ENCODE results near the gene DYRK4.

The DYRK4 gene

GRCh38 chr12:4564818-4565217 lies 2.8 kb downstream of the DYRK4 start:
- no peak for DNase-seq

DNA sequence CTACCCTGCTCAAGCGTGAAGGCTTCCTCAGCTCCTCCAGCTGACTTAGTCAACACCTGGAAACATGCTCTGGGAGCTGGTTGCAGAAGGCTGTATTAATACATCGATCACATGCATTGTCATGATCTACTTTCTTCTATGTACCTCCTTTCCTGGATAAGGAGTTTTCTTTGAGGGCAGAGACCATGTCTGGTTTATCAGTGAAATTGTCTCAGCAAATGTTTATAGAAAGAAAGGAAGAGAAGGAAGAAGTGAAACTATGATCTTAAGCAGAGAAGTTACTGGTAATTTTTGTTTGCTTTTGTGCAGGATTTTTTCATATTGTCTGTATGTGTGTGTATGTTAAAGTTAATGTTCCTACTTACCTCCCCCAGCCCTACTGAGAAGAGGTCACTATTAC lies 4.5 kb downstream of the DYRK4 start:
- DNase-seq: no peak

DNA sequence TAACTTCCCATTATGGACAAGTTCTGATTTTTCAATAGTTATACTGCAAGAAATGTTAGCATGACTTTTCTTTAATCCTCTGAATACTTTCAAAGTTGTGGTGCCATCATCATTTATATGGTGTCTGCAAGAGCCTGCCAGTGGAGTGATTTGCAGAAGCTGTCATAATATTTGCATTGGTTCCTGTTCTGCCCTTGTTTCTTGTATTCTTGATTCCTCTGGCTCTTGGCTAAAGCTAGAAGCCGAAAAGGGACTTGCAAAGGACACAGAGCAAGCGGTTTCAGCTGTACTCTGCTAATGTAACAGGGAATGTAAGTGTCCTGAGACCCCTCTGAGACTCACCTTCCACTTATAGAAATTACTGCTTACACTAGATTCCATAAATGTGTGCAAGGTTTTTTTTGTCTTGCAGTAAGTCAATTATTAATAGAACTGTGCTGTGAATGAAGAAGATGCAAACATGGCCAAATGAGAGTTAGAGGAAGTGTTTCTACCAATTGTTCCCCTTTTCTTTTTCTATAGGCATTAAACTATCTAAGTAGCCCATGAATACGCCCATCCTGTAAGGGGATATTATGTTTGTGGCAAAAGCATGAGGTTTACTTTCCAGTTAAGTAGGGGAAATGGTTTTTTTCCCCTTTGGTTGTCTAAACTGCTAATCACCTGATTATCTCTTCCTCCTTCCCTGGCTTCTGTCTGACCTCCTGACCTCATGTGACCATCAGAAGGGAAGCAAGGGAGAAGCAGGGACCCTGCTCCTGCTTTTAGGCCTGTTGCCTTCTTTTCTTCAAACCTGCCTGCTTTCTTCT lies 5.3 kb downstream of the DYRK4 start:
- no peak for DNase-seq

- DNase-seq: no peak
Measured at GRCh38 chr12:4569261-4569660, 7.3 kb downstream of the DYRK4 start.

DNA sequence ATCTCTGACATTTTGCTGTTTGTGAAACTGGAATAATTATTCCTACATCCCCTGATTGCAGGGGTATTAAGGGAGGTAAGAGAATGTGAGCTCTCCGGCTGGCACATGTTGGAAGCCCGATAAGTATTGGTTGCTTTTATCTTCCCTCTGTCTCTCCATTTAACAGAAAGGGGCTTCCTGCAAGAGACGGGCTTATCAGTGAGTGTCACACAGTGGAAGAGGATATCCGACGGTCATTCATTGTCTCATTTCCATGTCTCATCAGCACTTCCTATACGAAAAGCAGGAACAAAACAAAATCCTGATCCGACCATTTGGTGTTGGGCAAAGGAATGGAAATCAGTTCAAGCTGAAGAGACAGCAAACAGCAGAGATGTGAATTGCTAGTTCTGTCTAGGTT lies 10.7 kb downstream of the DYRK4 start:
- no peak for DNase-seq

DNA sequence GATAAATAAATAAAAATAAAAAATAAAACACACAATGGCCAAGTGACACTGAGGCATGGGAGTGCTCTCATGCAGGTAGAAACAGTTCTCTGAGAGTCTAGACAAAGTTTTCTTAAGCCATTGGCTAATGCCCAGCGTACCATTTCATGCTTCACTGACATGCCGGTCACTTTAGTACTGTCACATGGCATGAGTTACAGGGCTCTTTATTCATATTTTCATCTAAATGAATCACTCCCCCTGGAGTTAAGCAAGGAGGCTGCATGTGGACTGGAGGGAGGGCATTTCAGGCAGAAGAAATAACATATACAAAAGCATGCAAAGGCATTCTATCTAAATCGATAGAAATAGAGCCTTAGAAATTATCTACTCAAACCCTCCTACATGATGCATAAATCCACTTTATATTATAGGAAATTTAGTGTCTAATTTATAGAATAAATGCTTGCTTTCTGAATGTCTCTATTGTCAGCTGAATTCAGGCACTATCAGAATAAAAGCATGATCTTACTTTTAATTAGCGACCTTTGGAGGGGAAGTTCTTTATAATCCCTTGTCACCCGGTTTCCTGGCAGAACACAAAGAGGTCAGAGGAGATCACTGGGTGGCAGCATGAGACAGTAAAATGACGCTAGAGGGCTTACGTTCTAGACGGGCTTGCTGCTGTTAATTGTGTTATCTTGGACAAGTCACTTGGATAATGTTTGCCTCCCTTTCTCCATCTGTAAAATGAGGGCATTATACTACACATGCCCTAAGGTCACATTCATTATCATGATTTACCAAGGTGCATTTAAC lies 17.5 kb downstream of the DYRK4 start:
- peak; percentile 14 for DNase-seq

- DNase-seq: no peak
Measured at GRCh38 chr12:4580281-4580688, 18.3 kb downstream of the DYRK4 start.

- no peak for DNase-seq
Measured at GRCh38 chr12:4584281-4584680, 22.3 kb downstream of the DYRK4 start.

DNA sequence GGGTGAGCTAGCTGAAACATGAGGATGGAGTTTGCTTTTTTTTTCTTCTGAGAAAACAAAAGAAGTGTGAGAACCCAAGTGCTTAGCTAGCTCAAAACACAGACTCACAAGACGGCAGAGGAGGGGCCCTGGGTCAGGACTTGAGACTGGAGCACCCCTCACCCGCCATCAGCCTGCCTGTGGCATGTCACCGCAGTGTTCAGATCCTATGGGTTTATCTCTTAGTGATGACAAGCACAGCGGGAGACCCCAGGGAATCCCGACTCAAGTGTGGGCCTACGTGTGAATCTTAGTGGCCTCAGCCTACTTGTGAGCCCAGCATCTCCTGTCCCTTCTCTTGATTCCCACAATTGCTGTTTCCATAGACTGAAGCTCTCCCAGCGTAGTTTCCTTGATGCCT lies 22.9 kb downstream of the DYRK4 start:
- no peak for DNase-seq

DNA sequence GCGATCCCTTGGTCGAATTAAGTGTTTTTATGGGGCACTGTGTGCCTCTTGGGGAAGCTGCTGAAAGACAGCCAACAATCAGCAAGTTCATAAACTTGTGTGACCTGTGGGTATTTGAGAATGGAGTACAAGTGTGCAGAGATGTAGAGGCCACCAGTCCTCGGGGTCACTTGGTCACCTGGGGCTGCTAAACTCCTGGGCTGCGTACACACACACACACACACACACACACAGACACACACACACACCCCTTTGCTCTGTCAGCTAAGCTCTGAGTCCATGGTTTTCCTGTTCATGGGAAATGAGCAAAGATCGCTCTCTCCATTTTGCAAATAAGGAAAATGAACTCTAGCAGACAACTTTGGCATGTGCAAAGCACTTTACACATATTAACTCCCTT lies 24.5 kb downstream of the DYRK4 start:
- no peak for DNase-seq

DNA sequence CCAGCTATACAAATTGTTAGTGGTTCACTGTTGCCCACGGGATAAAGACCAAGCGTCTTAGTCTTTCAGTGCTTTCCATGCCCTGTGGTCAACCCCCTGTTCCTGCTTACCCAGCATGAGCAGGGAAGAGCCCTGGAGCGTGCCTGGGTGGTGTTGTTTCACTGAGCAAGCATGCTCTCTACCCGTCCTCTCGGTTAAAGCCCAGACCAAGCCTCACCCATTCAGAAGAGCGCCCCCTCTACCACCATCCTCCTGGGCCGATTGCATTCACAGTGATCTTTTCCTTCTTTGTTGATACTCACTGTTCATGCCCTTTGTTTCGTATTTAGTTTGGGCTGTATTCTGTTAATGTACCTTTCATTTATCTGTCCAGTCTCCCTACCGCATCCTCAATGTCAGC lies 25.1 kb downstream of the DYRK4 start:
- no peak for DNase-seq

DNA sequence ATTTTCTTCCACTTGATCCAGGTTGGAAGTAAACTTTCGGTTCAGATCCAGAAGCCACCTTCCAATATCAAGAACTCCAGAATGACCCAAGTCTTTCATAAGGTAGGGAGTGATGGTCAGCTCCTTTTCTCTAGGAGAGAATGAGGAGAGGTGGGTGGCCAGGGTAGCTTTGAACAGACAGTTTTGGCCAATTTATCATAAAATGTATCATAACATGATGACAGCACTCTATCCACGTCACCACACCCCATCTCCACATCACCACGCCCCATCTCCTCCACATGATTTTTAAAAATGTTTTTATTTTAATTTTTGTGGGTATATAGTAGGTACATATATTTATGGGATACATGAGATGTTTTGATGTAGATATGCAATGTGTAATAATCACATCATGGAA lies 26.9 kb downstream of the DYRK4 start:
- no peak for DNase-seq

DNA sequence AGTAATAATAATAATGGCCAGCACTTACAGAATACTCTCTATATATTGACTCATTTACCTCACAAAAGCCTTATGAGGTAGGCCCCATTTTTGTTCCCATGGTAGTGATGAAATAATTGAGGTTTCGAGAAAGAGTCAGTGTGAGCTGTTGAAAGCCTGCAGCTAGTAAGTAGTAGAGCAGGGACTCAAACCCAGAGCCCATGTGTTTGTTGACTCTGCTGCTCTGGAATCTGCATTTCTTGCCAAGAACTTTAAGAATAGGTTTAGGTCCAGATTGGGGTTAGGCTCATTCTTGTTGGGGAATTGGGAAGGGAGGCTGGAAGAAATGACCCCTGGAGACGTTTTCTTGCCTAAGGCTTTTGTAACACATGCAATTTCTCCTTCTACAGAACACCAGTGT lies 27.9 kb downstream of the DYRK4 start:
- DNase-seq: no peak

DNA sequence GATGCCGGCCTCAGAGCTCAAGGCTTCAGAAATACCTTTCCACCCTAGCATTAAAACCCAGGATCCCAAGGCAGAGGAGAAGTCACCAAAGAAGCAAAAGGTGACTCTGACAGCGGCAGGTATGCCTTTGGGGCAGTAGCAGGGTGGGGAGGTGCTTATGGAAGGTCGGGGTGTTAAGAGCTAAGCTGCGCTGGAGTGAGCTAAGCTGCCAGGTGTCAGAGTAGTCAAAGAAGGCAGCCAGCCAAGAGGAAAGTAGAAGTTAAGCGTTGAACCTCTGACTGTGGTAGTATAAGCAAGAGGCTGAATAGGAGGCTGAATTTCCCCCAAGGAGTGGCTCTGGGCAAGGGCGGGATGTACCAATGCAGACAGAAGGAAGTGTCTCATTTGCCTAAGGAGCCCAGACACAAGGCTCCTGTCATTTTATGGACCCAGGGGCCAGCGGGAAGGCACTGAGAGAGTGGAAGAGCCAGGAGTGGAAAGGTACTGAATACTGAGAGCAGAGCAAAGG lies 29.2 kb downstream of the DYRK4 start:
- no peak for DNase-seq

DNA sequence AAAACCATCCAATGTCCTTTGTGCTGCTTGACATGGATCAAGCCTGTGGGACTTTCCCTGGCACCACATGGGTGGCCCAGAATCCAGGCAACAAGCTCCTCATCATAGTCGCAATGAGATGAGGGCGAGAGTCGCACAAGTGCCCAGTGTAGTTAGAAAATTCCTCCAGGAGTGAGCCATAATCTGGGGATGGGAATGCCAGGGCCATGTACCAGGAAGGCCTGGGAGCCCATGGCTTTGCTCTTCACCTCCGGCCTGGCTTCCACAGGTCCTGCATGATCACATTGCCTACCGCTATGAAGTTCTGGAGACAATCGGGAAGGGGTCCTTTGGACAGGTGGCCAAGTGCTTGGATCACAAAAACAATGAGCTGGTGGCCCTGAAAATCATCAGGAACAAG lies 33.9 kb downstream of the DYRK4 start:
- DNase-seq: no peak

- no peak for DNase-seq
Measured at GRCh38 chr12:4603421-4603820, 41.4 kb downstream of the DYRK4 start.

GRCh38 chr12:4603946-4604345 lies 41.9 kb downstream of the DYRK4 start:
- no peak for DNase-seq

DNA sequence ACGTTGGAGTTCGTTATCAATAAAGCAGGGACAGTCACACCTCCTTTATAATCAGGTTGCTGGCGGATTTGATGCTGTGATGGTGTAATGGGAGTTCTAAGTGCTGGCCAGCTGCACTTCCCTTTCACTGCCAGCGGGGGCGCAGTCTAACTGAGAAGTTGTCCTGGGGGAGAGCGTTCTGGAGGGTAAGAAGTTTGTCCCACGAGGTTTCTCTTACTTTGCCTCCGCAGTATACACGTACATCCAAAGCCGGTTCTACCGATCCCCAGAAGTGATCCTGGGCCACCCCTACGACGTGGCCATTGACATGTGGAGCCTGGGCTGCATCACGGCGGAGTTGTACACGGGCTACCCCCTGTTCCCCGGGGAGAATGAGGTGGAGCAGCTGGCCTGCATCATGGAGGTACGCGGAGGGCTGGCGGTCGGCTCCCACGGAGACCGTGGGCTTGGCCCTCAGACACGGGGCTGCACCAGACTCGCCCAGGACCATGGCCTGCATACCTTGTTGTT lies 42.7 kb downstream of the DYRK4 start:
- peak; percentile 92 for DNase-seq

GRCh38 chr12:4607056-4607455 lies 45.0 kb downstream of the DYRK4 start:
- DNase-seq: no peak

DNA sequence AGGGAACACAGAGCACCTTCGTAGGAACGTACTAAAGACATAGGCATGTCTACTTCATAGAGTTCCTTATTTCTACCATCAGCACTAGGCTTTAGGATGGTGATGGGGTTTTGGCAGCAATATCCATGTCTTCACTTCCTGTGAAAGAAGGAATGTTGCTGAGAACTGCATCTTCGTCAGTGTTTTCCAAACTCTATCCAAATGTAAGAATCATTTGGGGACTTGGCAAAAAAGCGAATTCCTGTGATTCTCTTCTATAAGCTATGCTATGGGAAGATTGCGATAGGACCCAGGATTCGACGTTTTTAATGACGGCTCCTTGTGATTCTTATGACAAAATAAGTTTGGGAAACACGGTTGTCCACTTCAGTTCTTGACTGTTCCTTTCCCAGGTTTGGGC lies 47.1 kb downstream of the DYRK4 start:
- no peak for DNase-seq

- no peak for DNase-seq
Measured at GRCh38 chr12:4610481-4610880, 48.5 kb downstream of the DYRK4 start.

GRCh38 chr12:4615667-4616066 lies 53.7 kb downstream of the DYRK4 start:
- DNase-seq: no peak

GRCh38 chr12:4621511-4621910 lies 59.5 kb downstream of the DYRK4 start:
- DNase-seq: no peak

DNA sequence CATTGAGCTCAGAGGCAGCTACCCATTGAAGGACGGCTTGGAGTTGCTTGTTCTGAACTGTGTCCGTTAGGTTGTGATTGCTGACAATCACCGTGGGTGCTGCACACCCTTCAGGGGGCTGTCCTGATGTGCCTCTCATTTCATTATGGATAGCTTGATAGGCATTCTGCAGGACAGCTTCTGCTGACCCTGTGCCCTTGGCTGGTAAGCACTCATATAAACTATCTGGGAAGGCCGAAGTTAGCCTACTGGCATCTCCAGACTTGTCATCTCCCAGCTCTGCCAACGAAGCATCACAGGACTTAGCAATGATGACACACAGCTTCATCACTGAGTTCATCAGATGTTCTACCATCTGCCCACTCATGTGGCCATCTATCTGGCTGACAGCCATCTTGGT lies 64.5 kb downstream of the DYRK4 start:
- no peak for DNase-seq
